Heart right ventricle (tissue), 16 donors: ENCODE measurements around the gene TENM4. TPM values are rescaled to one million over a fixed set of nuclear protein-coding genes. Genes with fewer than 3 reads are reported as not detected.

ENCODE experiments used
- ATAC-seq, 8 donors: fragments of 200-7000 bp; cut with Tn5 transposase; one replicate each; pipeline ENCODE4 v1.9.1; 2020; ENCODE audit warnings: mild to moderate bottlenecking in 8 of 8, moderate library complexity in 8 of 8, moderate number of reproducible peaks in 1 of 8
- DNase-seq, 2 donors: peaks; one replicate each; pipeline ENCODE4 v3.0.0-alpha.2; 2020
- H3K27ac ChIP-seq, 10 donors: fragments of 200-600 bp; sonication (generic) in 2 of 10; one replicate each; pipeline versions ENCODE4 v1.5.0 to v1.8.0; 2020 to 2022; ENCODE audit warnings: mild to moderate bottlenecking in 3 of 10
- H3K27me3 ChIP-seq, 7 donors: fragments of 200-600 bp; one replicate each; pipeline ENCODE4 v1.8.0; 2021 to 2022; ENCODE audit warnings: mild to moderate bottlenecking in 2 of 7
- H3K36me3 ChIP-seq, 9 donors: fragments of 200-600 bp; sonication (generic) in 1 of 9; one replicate each; pipeline versions ENCODE4 v1.5.0 to v1.8.0; 2020 to 2022; ENCODE audit warnings: mild to moderate bottlenecking in 2 of 9
- H3K4me1 ChIP-seq, 9 donors: fragments of 200-600 bp; sonication (generic) in 1 of 9; one replicate each; pipeline versions ENCODE4 v1.5.0 to v1.8.0; 2020 to 2022; ENCODE audit warnings: mild to moderate bottlenecking in 4 of 9
- H3K4me3 ChIP-seq, 10 donors: fragments of 200-600 bp; sonication (generic) in 2 of 10; one replicate each; pipeline versions ENCODE4 v1.5.0 to v1.8.0; 2020 to 2022; ENCODE audit warnings: mild to moderate bottlenecking in 7 of 10, moderate library complexity in 2 of 10
- H3K9me3 ChIP-seq, 11 donors: fragments of 200-600 bp in 10 of 11; sonication (generic) in 2 of 11; one replicate each; pipeline versions ENCODE4 v1.5.0 to v1.8.0; 2013 to 2022; ENCODE audit warnings: mild to moderate bottlenecking in 2 of 11, control low read depth in 1 of 11, moderate library complexity in 1 of 11
- CTCF ChIP-seq, 9 donors: fragments of 200-600 bp; sonication (generic) in 2 of 9; IDR thresholded peaks; one replicate each; pipeline versions ENCODE4 v1.5.0 to v1.8.0; 2021 to 2022; ENCODE audit warnings: antibody characterized with exemption in 9 of 9, mild to moderate bottlenecking in 5 of 9, moderate library complexity in 1 of 9
- WGBS, 2 donors: extraction: QIAGEN DNeasy Blood & Tissue Kit; methylation state at CpG; one replicate each; pipeline ENCODE4 v1.1.7; 2013; ENCODE audit warnings: inconsistent platforms in 1 of 2; 5-methylcytosine and 5-hydroxymethylcytosine counted together
- intact Hi-C, 10 donors: fragments of 100-400 bp; cut with DNase I; formaldehyde crosslinking; loops; one replicate each; pipeline versions ENCODE4 v1.11.1 to v1.14.2; 2022
- polyA plus RNA-seq, 2 donors: library from polyadenylated mRNA; stranded (reverse); fragments of 200-250 nt; gene quantifications; one replicate each; pipeline ENCODE4 v1.2.3, GENCODE V29; 2013
- total RNA-seq, 10 donors: library from RNA; stranded (reverse); fragmentation: NEBNext Ultra II Directional in 3 of 10; extraction: Animal tissue kit (Norgen Biotek cat#: 25700) in 3 of 10; gene quantifications; one replicate each; pipeline versions ENCODE4 v1.2.1 to v1.2.4, GENCODE V29; 2021 to 2023
- donor health status: Arrhythmogenic right ventricular cardiomyopathy.
- donor health status: ischemic (EF 13 %, LVEDD 7.1; RV severe dilation, severe dysfunction).
- donor health status: healthy with polysubstance abuse.
- donor health status: DM: no; HTN: yes; CAD: no.
- donor health status: DM: no; HTN: no; CAD: no.
- donor health status: ischemic (EF 25% LVEDD 6.9; RV normal size, moderate dysfunction).
- donor health status: ischemic (EF 25% LVEDD 5.7; RV mildly dilated, moderate dysfunction).
- donor health status: healthy.
- donor health status: DM: yes; HTN: yes; CAD: no.
- donor health status: Ischemic cardiomyopathy.
- donor health status: ischemic (EF 35%, LVEDD 5.7; RV mildly dilated, moderate dysfunction).
- donor health status: nonischemic (EF 11% LVEDD 7.7; RV severe dilation, severe dysfunction).
- donor health status: DM: yes; HTN: yes; CAD: no.
- donor health status: PGD.
- donor health status: ischemic (EF 29% LVEDD 5.4; RV normal size, mild dysfunction).
- donor health status: nonischemic (EF 23%, LVEDD 6.1; RV moderate dilation, normal function).

TENM4 gene
- total and polyA plus RNA-seq, 12 donors: 0.10 to 3.6 (median 0.91) TPM

- intact Hi-C loops: no loop called here
- no peak for TF ChIP-seq CTCF (IDR thresholded peaks at IDR 0.05)
- Histone ChIP-seq H3K4me1 (no peaks in the 10 kb centered on the region), H3K27me3 (peaks cover 0 to 9% (median 0%) of the 10 kb centered on the region in 7 donors), H3K4me3 (no peak overlapping the region), H3K9me3 (no peaks in the 10 kb centered on the region), H3K36me3 (no peaks in the 10 kb centered on the region), H3K27ac (no peak overlapping the region)
- ATAC-seq: no peak
- DNase-seq: no peak
- WGBS, 2 donors: 61 to 76% methylated on average over 2 of the region's 2 CpGs
Measured at GRCh38 chr11:79422866-79423265, 18.0 kb downstream of the TENM4 start.

GRCh38 chr11:79421820-79422219 is 19.0 kb downstream of the TENM4 start:
- ATAC-seq (no peak), DNase-seq (no peak)
- WGBS, 2 donors: 75 to 78% methylated on average over 4 of the region's 4 CpGs
- Histone ChIP-seq H3K27me3 (peaks cover 0 to 9% (median 4%) of the 10 kb centered on the region in 7 donors), H3K4me1 (no peaks in the 10 kb centered on the region), H3K4me3 (no peak overlapping the region), H3K9me3 (no peaks in the 10 kb centered on the region), H3K27ac (no peak overlapping the region), H3K36me3 (no peaks in the 10 kb centered on the region)
- no peak for TF ChIP-seq CTCF (IDR thresholded peaks at IDR 0.05)
- intact Hi-C loops: no loop called here

GRCh38 chr11:79419120-79419519 is 21.7 kb downstream of the TENM4 start:
- Histone ChIP-seq H3K27ac (no peak overlapping the region), H3K9me3 (peaks cover 0 to 8% (median 0%) of the 10 kb centered on the region in 11 donors), H3K4me3 (no peak overlapping the region), H3K4me1 (peaks cover 0 to 13% (median 8%) of the 10 kb centered on the region in 9 donors), H3K36me3 (no peaks in the 10 kb centered on the region), H3K27me3 (peaks cover 0 to 9% (median 4%) of the 10 kb centered on the region in 7 donors)
- no peak for TF ChIP-seq CTCF (IDR thresholded peaks at IDR 0.05)
- no peak for DNase-seq
- 79 to 87% methylated on average over 5 of the region's 5 CpGs for WGBS, 2 donors
- intact Hi-C loops: no loop called here
- no peak for ATAC-seq

- no peak for ATAC-seq
- WGBS, 2 donors: 83 to 89% methylated on average over 1 of the region's 1 CpG
- Histone ChIP-seq H3K36me3 (no peaks in the 10 kb centered on the region), H3K27me3 (peaks cover 0 to 6% (median 2%) of the 10 kb centered on the region in 7 donors), H3K4me1 (peaks cover 0 to 21% (median 17%) of the 10 kb centered on the region in 9 donors), H3K9me3 (peaks cover 0 to 8% (median 0%) of the 10 kb centered on the region in 11 donors), H3K27ac (no peak overlapping the region), H3K4me3 (no peak overlapping the region)
- intact Hi-C loops: no loop called here
- TF ChIP-seq CTCF (IDR thresholded peaks at IDR 0.05): no peak
- DNase-seq: no peak
Measured at GRCh38 chr11:79418241-79418640, 22.6 kb downstream of the TENM4 start.
